ENCODE results near the gene B4GALNT3.
A peak's percentile ranks its signal among the peaks of the same experiment; 100 is the strongest.

The B4GALNT3 gene

GRCh38 chr12:568486-568885 lies 108.7 kb downstream of the B4GALNT3 start:
- no peak overlapping the region for H3K27ac ChIP-seq
- ChIA-PET CTCF (interaction anchor here (0.6 kb wide), 3 partner anchors 351 to 1805 kb away, joined by 3 to 4 read pairs (median 4); no protein-coding TSS in a partner anchor), POLR2A (ENCODE audit: low non-redundant PET) (interaction anchor here (0.7 kb wide), 1 partner anchor 217 kb away, joined by 6 read pairs; no protein-coding TSS in a partner anchor)
- TF ChIP-seq, protein P1, sequence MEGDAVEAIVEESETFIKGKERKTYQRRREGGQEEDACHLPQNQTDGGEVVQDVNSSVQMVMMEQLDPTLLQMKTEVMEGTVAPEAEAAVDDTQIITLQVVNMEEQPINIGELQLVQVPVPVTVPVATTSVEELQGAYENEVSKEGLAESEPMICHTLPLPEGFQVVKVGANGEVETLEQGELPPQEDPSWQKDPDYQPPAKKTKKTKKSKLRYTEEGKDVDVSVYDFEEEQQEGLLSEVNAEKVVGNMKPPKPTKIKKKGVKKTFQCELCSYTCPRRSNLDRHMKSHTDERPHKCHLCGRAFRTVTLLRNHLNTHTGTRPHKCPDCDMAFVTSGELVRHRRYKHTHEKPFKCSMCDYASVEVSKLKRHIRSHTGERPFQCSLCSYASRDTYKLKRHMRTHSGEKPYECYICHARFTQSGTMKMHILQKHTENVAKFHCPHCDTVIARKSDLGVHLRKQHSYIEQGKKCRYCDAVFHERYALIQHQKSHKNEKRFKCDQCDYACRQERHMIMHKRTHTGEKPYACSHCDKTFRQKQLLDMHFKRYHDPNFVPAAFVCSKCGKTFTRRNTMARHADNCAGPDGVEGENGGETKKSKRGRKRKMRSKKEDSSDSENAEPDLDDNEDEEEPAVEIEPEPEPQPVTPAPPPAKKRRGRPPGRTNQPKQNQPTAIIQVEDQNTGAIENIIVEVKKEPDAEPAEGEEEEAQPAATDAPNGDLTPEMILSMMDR (conservative IDR thresholded peaks at IDR 0.05; ENCODE audit: low read depth): no peak
- no peak for DNase-seq (ENCODE audit: low spot score)

GRCh38 chr12:569091-569676 lies 109.4 kb downstream of the B4GALNT3 start:
- ChIA-PET CTCF (interaction anchor here (0.6 to 2.9 kb wide), 5 partner anchors 81 to 728 kb away, joined by 3 to 22 read pairs (median 4); partner anchors contain the start of gene WNK1), POLR2A (ENCODE audit: low non-redundant PET) (no interaction called here)
- TF ChIP-seq, protein P1 (conservative IDR thresholded peaks at IDR 0.05; ENCODE audit: low read depth): no peak
- no peak for DNase-seq (ENCODE audit: low spot score)
- H3K27ac ChIP-seq: peak overlapping the region; percentile 99

DNA sequence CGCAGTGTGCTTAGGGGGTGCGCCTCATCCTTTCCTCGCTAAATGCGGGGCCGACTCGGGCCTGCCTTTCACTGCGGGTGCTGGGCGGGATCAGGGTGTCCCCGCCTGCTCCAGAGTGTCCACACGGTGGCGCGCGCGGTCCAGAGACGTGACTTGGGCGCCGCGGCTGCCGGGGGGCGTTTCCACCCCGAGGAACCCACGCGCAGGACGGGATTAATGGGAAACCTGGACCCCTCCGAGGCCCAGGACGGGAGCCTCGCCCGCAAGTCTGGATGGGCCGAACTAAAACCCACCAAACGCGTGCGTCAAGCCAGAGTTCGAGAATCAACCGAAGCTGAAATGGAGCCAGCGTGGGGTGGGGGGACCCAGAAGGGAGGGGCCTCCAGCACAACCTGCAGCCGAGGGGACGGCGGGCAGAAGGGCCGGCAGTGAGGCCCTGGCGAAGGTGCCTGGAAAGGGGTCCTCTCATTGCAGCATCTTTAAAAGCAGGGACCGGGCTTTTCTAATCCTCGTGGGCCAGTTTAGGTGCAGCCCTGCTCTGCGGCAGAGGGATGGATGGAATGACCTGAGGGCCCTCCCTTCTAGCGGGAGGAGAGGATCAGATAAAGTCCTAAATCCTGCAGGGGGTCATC lies 110.2 kb downstream of the B4GALNT3 start:
- ChIA-PET CTCF (interaction anchor here (0.6 to 2.9 kb wide), 11 partner anchors 10 to 925 kb away, joined by 3 to 22 read pairs (median 4); partner anchors contain the start of gene WNK1), POLR2A (ENCODE audit: low non-redundant PET) (interaction anchor here (1.0 to 1.1 kb wide), 2 partner anchors 182 to 379 kb away, joined by 5 read pairs; partner anchors contain the start of genes RAD52 and WNK1)
- TF ChIP-seq, protein P1 (conservative IDR thresholded peaks at IDR 0.05; ENCODE audit: low read depth): peak; percentile 75
- peak; percentile 88 for DNase-seq (ENCODE audit: low spot score)
- peak overlapping the region; percentile 99 for H3K27ac ChIP-seq

- TF ChIP-seq, protein P1 (conservative IDR thresholded peaks at IDR 0.05; ENCODE audit: low read depth): no peak
- ChIA-PET POLR2A (ENCODE audit: low non-redundant PET) (interaction anchor here (1.0 to 1.1 kb wide), 2 partner anchors 181 to 379 kb away, joined by 5 read pairs; partner anchors contain the start of genes RAD52 and WNK1), CTCF (interaction anchor here (0.5 to 2.9 kb wide), 9 partner anchors 9 to 925 kb away, joined by 3 to 22 read pairs (median 3); partner anchors contain the start of gene WNK1)
- DNase-seq (ENCODE audit: low spot score): peak; percentile 94
- peak overlapping the region; percentile 99 for H3K27ac ChIP-seq
These were observed 110.7 kb downstream of the B4GALNT3 start for GRCh38 chr12:570435-570920.

- H3K27ac ChIP-seq: peak overlapping the region; percentile 99
- TF ChIP-seq, protein P1 (conservative IDR thresholded peaks at IDR 0.05; ENCODE audit: low read depth): no peak
- DNase-seq (ENCODE audit: low spot score): peak; percentile 76
- CTCF ChIA-PET: interaction anchor here (0.5 to 2.9 kb wide), 4 partner anchors 9 to 344 kb away, joined by 3 to 22 read pairs (median 3); partner anchors contain the start of gene WNK1
- POLR2A ChIA-PET (ENCODE audit: low non-redundant PET): interaction anchor here (1.0 to 1.1 kb wide), 2 partner anchors 181 to 378 kb away, joined by 5 read pairs; partner anchors contain the start of genes RAD52 and WNK1
These were observed 111.4 kb downstream of the B4GALNT3 start for GRCh38 chr12:570921-571794.

Data from RWPE1 (cell line).